Activated CD8-positive, alpha-beta memory T cell treated with anti-CD3 and anti-CD28 coated beads, Interleukin-2, amount 50 U/mL, for 24 hours (primary cell): ENCODE data around the gene LRP4.
"Not testable (repeated sequence)": the region's sequence is repeated elsewhere in the genome, so short reads cannot be mapped to it uniquely, and the experiment has no call there.

Experiments used
- DNase-seq: peaks from one replicate; pipeline ENCODE4 v3.0.0-alpha.2; 2020; ENCODE audit errors: extremely low read depth

The LRP4 gene, protein sequence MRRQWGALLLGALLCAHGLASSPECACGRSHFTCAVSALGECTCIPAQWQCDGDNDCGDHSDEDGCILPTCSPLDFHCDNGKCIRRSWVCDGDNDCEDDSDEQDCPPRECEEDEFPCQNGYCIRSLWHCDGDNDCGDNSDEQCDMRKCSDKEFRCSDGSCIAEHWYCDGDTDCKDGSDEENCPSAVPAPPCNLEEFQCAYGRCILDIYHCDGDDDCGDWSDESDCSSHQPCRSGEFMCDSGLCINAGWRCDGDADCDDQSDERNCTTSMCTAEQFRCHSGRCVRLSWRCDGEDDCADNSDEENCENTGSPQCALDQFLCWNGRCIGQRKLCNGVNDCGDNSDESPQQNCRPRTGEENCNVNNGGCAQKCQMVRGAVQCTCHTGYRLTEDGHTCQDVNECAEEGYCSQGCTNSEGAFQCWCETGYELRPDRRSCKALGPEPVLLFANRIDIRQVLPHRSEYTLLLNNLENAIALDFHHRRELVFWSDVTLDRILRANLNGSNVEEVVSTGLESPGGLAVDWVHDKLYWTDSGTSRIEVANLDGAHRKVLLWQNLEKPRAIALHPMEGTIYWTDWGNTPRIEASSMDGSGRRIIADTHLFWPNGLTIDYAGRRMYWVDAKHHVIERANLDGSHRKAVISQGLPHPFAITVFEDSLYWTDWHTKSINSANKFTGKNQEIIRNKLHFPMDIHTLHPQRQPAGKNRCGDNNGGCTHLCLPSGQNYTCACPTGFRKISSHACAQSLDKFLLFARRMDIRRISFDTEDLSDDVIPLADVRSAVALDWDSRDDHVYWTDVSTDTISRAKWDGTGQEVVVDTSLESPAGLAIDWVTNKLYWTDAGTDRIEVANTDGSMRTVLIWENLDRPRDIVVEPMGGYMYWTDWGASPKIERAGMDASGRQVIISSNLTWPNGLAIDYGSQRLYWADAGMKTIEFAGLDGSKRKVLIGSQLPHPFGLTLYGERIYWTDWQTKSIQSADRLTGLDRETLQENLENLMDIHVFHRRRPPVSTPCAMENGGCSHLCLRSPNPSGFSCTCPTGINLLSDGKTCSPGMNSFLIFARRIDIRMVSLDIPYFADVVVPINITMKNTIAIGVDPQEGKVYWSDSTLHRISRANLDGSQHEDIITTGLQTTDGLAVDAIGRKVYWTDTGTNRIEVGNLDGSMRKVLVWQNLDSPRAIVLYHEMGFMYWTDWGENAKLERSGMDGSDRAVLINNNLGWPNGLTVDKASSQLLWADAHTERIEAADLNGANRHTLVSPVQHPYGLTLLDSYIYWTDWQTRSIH (N-terminal part only)

DNA sequence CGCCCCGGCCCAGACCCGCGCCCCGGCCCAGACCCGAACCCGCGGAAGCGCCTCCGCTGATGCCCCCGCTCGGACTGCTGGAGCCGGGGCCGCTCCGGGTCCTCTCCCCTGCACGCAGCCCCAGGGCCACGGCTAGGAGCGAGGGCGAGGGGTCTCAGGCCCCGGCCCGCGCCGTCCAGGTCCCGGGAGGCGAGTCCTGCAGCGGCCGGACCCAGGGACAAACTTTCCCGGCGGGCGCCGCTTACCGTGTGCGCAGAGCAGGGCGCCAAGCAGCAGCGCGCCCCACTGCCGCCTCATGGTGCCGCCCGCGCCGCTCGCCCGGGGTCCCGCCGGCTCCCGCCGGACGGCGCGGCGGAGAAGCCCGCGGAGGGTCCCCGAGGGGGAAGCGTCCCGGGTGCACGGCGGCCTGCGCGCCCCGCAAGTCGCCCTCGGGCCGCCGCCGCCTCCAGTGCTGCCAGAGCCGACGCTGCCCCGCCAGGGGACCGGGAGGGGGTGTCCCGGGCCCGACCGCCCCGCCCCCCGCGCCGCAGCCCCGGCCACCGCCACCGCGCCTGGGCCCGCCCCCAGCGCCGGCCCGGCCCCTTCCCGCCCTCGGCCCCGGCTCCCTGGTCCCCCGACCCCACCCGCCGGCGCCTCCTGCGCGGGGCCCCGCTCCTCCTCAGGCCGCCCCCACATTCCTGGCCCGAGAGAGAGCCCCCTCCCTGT lies at the start of gene LRP4:
LRP4 (minus strand) TSS at position 468 of the 705 bp plus-strand sequence; CDS start at position 297, 171 bp downstream.
- no peak for DNase-seq

DNA sequence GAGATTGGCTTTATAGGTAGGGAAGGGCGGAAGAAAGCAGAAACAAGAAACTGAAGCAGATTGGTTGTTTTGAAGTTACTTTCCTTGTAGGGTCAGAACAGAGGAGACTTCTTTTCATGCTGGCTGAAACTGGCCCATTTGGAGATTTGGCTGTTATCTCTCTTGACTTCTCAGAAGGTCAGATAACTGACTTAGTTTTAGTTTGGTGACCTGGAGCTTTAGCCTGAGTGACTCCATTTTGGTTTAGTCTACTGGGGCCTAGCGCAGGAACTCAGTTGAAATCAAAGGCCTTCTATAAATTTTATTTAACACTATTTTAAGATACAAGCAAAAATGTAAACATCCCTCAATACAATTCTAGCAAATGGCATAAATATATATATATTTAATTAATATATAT lies 49.6 kb upstream of the LRP4 start:
- no peak for DNase-seq

DNA sequence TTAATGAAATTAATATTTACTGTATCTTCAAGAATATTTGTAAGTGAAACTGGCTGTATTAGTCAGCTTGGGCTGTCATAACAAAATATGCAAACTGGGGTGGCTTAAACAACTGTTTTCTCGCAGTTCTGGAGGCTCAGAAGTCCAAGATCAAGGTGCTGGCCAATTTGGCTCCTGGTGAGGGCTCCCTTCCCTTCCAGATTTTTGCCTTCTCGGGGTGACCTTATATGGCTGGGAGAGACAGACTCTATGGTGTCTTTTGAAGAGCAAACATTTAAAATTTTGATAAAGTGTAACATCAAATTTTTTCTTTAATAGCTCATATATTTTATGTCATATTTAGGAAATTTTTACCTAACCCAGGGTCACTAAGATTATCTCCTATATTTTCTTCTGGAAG lies 48.4 kb upstream of the LRP4 start:
- DNase-seq: no peak

DNA sequence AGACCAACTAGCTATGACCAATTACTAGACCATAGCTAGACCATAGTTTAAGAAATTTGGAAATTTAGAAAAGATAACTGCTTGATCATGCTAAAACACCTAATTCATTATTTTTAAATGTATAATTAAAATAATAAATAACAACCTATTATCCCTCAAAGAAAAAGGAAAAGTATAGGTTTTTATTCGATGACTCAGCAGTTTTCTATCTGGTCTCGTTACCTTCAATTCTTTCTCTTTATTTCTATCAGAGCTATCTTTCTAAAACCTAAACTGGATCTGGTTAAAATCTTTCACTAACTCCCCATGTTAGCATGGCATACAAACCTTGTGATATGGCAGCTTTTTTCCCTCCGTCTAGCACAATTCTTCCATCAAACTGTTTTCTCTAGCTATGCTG lies 45.5 kb upstream of the LRP4 start:
- DNase-seq: no peak

DNA sequence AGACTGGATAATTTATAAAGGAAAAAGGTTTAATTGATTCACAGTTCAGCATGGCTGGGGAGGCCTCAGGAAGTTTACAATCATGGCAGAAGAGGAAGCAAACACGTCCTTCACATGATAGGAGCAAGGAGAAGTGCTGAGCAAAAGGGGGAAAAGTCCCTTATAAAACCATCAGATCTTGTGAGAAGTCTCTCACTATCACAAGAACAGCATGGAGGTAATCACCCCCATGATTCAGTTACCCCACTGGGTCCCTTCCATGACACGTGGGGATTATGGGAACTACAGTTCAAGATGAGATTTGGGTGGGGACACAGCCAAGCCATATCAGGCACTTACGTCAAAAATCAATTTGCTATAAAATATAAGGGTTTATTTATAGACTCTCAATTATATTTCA lies 43.5 kb upstream of the LRP4 start:
- DNase-seq: not testable (repeated sequence)

DNA sequence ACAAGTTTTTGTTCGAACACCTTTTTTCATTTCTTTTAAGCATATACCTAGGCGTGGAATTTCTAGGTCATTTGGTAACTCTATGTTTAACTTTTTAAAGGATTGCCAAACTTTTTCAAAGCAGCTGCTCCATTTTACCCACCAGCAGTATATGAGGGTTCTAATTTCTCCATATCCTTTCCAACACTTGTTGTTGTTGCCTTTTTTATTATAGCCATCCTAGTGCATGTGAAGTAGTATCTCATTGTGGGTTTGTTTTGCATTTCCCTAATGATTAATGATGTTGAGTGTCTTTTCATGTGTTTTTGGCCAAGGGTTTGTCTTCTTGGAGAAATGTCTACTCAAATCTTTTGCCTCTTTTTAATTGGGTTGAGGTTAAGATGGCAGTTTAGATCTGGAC lies 42.7 kb upstream of the LRP4 start:
- DNase-seq: no peak

DNA sequence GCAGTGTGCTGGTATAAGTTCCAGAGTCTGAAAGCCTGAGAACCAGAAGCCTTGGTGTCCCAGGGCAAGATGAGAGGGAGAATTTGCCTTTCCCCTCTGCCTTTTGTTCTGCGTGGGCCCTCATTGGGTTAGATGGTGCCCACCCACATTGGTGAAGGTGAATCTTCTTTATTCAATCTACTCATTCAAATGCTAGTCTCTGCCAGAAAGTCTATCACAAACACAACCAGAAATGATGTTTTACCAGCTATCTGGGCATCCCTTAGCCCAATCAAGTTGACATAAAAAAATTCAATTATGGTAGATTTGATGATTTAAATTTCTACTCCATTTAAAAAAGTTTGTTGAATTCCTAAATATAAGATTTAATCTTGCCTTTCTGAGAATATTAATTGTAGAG lies 40.4 kb upstream of the LRP4 start:
- no peak for DNase-seq

DNA sequence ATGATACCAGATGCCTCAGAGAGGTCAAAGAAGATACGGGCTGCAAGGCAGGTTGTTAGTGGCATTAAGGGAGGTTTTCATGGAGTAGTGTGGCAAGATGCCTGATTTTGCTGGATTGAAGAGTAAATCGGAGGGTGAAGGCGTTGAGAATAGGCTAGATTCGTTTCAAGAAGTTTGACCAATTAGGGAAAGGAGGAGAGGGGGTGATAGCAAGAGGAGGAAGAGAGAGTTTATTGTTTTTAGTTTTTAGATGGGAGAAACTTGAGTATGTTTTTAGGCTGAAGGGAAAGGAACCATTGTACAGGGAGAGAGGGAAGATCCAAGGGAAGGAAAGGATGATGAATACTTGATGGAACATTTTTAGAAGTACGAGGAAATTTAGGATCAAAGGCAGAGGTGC lies 34.7 kb upstream of the LRP4 start:
- DNase-seq: no peak

DNA sequence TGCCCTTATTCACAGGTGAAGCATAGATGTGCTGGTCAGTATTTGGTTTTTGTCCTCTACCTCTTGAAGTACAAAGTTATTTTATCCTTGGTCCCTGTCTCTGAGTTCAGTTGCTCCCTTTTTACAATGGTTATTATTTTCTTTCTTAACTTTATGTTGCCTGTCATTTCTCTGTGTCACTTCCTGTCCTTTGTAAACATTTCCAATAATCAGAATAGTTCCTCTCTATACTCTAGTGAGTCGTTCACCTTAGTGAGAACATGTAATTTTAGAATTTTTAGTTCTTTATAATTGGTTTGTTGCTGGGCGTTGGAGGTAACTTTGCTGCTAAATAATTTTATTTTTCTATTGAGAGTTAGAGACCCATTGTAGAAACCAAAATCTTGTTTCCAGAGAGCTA lies 34.2 kb upstream of the LRP4 start:
- no peak for DNase-seq

DNA sequence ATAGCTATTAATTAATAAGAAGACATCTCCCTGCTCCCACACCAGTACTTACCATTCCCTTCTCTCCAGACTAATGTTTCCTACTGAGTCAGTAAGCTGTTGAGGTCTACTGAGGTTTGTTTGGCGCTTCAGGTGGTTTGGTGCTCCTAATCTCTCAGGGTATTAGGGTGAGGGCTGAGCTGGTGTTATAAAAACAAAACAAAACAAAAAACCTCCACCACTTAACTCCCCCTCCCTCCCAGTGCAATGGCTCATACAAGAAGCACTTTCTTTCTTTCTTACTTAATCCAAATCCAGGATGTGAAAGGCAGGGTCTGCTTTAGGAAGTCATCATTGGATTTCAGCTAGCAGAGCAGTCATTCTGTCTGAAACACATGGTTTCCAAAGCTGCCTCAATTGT lies 33.5 kb upstream of the LRP4 start:
- no peak for DNase-seq

DNA sequence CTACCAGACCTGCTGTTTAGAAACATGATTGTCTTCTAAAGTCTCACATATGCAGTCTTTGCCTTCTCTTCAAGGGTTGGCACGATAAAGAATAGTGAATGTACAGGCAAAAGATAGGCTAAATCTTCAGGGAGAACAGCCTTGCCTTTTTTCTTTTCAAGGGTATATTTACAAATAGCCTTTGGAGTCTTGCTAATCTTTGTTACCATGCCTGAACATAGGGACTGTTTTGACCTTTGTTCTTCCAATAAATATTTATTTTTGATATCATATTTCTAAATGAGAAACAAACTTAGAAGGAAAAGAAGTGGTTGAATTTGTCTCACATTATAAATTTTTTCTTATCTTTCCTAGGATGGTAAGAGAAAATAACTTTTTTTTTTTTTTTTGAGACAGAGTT lies 30.9 kb upstream of the LRP4 start:
- DNase-seq: no peak

DNA sequence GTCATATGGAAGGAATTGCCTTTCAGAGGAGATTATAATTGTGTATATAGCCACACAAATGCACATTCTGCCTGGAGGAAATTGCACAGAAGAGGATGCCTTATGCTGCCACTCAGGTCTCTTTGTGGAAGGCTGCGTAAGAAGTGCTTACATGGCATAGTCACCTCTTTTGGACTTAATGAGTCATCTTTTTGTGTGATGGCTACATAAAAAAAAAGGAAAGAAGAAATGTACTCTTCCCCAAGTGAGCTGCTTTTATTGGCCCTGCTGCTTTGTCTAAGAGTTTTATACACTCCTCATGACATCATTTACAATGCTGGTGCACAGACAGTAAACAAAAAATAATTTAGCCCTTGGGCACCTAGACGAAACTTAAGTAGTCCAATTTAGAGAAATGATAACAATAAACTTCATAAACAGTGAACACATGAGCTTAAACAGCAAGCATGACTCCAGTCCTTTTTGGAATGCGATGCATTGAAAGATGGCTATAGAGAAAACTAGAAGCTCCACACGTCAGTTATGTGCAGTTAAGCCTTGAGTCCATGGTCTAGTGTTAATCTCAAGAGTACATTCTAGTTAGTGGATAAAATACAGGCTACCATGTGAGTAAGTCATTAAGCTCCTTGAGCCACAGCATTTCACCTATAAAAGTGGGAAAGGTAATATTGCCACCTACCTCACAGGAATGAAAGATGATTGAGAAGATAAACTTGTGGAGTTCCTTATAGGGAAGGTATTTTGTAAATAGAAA lies 30.2 kb upstream of the LRP4 start:
- no peak for DNase-seq

DNA sequence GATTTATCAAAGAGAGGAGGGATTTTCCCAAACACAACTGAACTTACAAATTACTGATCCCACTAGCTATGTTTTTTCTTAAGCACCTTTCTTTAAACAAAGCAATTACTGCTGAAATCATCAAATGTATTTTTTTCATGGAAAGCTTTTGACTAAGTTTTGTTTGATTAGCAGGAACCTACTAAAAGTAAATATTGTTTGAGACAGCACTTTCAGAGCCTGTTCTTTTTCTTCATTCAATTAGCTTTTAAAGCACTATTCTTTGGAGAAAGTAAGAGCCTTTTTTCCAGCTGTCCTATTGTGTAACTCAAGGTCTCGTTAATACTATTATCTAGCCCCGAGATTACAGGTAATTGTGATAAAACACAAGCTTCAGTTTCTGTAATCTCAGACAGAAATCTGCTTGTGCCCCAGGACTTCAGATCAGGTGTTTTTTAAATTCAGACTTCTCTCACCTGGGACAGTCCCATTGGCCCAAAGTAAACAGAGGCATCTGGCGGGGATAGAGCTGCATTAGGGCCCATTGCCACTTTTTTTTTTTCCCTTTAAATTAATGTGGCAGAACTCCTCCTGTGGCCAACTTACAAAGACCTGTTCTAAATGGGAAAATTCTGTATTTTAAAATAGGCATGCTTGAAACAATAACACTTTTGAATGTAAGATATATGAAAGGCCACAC lies 29.2 kb upstream of the LRP4 start:
- no peak for DNase-seq

DNA sequence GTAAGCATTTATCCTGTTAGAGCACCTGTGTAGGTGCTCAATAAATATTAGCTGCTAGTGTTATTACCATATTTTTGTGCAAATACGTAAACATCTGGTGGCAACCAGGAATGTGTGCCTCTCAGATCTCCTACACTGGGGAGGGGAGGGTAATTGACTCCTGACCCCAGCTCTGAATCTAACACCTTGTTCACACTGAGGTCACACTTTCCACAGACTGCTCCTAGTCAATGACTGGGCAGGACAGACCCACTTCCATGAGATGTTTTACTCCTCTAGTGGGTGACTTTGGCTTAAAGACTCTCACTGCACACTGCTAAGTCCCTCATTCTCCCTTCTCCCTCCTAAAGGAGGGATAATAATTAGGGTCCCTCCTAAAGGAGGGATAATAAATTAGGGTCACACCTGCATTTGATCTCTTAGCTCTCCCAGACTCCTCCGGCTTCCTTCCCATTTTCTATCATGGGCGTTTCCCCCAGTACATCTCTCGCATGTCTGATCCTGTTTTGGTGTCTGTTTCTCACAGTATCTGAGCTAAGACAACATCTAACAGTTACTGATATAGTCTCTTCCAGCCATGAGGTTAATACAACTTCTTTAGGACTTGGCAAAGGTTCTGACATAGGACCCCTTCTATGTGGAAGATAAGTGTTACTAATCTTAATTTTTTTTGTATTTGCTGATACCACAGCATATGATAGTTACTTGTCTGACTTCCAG lies 26.2 kb upstream of the LRP4 start:
- DNase-seq: no peak

DNA sequence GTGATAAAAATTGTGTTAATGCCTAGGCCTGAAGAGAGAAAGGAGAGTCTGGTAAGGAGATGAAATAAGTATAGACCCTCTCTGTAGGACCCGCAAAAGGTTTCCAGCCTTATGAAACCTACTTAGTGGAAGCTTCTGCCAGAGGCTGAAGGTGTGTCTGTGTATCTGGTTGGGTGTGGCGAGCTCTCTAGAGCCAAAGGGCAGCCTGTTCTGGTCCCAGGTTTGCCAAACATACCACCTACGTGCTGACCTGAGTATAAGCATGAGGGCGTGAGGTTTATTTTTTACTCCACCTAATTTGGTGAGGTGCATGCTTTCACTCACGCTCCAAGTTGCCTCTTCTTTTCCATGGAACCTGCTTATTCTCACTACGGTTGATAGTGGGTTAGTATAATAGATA lies 23.8 kb upstream of the LRP4 start:
- no peak for DNase-seq

DNA sequence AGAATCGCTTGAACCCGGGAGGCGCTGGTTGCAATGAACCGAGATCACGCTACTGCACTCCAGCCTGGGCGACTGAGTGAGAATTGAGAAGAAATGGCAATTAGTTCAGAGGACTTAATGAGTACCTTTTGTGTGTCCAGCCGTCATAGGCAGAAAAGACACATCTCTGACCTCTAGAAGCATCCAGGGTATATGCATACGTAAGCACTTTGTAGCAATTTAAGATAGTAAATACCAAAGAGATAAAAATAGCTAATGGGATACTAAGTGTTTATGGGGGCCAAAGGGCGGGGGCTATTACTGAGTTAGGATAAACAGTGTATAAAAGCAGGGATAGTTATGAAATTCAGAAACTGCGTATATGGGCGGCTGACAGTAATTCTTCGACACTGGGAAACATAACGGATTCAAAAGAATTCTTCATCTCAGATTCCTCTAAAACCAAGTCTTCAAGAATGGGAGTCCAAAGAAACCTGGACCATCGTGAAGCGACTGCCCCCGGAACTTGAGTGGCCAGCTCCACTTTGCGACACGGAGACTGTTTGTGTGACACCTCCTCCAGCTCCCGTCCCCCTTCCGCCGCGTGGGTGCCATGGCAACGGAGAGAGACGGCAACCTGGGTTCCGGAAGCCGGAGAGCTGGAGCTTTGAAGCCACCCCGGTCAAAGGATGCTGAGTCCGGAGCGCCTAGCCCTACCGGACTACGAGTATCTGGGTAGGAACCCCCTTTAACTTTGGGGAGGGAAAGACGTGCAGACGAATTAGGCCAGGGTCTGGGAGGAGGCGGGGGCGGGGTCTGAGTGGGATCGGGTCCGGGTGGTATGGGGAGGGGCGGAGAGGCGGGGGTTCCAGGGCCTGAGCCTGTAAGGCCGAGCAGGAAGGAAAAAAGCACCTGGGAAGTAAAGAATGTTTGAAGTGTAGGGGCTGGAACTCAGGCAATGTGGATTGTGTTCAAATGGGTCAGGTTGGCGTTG lies 18.1 kb upstream of the LRP4 start, which contains the start of gene CSTPP1:
CSTPP1 (plus strand) TSS at position 624 of the 973 bp plus-strand sequence; CDS start at position 669, 45 bp downstream.
- peak; percentile 80 for DNase-seq

DNA sequence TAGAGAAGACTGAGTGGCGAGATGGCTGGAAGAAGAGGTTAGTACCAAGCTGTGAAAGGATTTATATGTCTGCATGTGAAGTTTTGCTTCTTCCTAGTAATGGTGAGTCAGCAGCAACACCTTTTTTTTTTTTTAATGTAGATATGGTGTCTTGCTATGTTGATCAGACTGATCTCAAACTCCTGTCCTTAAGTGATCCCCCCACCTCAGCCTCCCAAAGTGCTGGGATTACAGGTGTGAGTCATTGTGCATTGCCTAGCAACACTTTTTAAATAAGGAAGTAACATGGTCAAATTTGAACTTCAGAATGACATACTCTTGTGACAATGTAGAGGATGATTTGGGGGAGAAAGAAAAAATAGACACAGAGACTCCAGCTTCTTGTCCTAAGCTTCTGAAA lies 11.7 kb upstream of the LRP4 start:
- no peak for DNase-seq

DNA sequence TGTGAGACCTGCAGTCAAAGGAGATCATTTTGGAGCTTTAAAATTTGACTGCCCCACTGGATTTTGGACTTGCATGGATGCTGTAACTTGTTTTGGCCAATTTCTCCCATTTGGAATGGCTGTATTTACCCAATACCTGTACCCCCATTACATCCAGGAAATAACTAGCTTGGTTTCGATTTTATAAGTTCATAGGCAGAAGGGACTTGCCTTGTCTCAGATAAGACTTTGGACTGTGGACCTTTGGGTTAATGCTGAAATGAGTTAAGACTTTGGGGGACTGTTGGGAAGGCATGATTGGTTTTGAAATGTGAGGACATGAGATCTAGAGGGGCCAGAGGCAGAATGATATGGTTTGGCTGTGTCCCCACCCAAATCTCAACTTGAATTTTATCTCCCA lies 10.4 kb upstream of the LRP4 start:
- DNase-seq: not testable (repeated sequence)
